Natural killer cell (primary cell): ENCODE measurements around the gene ACOT7. TPM values are rescaled to one million over a fixed set of nuclear protein-coding genes. Genes with fewer than 3 reads are reported as not detected.
"Not testable (repeated sequence)": the region's sequence is repeated elsewhere in the genome, so short reads cannot be mapped to it uniquely, and the experiment has no call there.

Source experiments
- ATAC-seq, 3 donors: fragments of 150-1000 bp in 2 of 3; fragments of 200-7000 bp in 1 of 3; cut with Tn5 transposase; 1 replicate in 1 of 3; 2 replicates in 2 of 3; pipeline ENCODE4 v1.10.0; 2021; ENCODE audit warnings: mild to moderate bottlenecking in 2 of 3, moderate library complexity in 2 of 3
- DNase-seq, 2 donors: peaks; one replicate each; pipeline versions ENCODE4 v3.0.0 to v3.0.0-alpha.2; 2013 to 2021; ENCODE audit warnings: mixed read lengths in 1 of 2
- H3K27ac ChIP-seq: one replicate; pipeline ENCODE4 v1.5.1; 2013; ENCODE audit warnings: mild to moderate bottlenecking, low read length
- H3K27me3 ChIP-seq: one replicate; pipeline ENCODE4 v1.6.1; 2013; ENCODE audit warnings: low read length; ENCODE audit not compliant: control insufficient read depth, insufficient read depth
- H3K36me3 ChIP-seq: one replicate; pipeline ENCODE4 v1.6.1; 2013; ENCODE audit warnings: low read length; ENCODE audit not compliant: control insufficient read depth, insufficient read depth
- H3K4me1 ChIP-seq: one replicate; pipeline ENCODE4 v1.6.1; 2013; ENCODE audit warnings: low read length; ENCODE audit not compliant: control insufficient read depth, insufficient read depth
- H3K4me3 ChIP-seq: one replicate; pipeline ENCODE4 v1.5.1; 2013; ENCODE audit warnings: low read length
- H3K9me3 ChIP-seq: one replicate; pipeline ENCODE4 v1.6.1; 2013; ENCODE audit warnings: low read length; ENCODE audit not compliant: control insufficient read depth, insufficient read depth
- H3K27ac Mint-ChIP-seq, 2 donors: one replicate each; pipeline ENCODE4 v1.8.0; 2022; ENCODE audit warnings: mild to moderate bottlenecking in 2 of 2, mixed read lengths in 2 of 2, moderate library complexity in 1 of 2
- H3K27me3 Mint-ChIP-seq, 2 donors: one replicate each; pipeline ENCODE4 v1.8.0; 2022; ENCODE audit warnings: low read depth in 2 of 2, mixed read lengths in 2 of 2
- H3K36me3 Mint-ChIP-seq: one replicate; pipeline ENCODE4 v1.8.0; 2022; ENCODE audit warnings: mixed read lengths
- H3K4me1 Mint-ChIP-seq, 2 donors: one replicate each; pipeline ENCODE4 v1.8.0; 2022; ENCODE audit warnings: mixed read lengths in 2 of 2
- H3K4me3 Mint-ChIP-seq: one replicate; pipeline ENCODE4 v1.8.0; 2022; ENCODE audit warnings: mild to moderate bottlenecking, moderate library complexity, mixed read lengths
- H3K9me3 Mint-ChIP-seq, 2 donors: one replicate each; pipeline ENCODE4 v1.8.0; 2022; ENCODE audit warnings: mixed read lengths in 2 of 2
- WGBS: methylation state at CpG from one replicate; pipeline ENCODE4 v1.1.7; 2013; ENCODE audit warnings: missing lambda C conversion rate; ENCODE audit not compliant: insufficient coverage; 5-methylcytosine and 5-hydroxymethylcytosine counted together
- intact Hi-C: fragments of 100-400 bp; cut with micrococcal nuclease; formaldehyde crosslinking; loops from one replicate; pipeline ENCODE4 v1.14.2; 2022
- total RNA-seq, 4 donors: library from RNA; stranded (reverse); fragments of 120-200 nt in 1 of 4; gene quantifications; one replicate each; pipeline versions ENCODE4 v1.2.3 to v1.2.4, GENCODE V29; 2013 to 2022
- TF ChIP-seq, protein P1 (sequence below): fragments of 200-600 bp; IDR thresholded peaks from one replicate; pipeline ENCODE4 v1.8.0; 2022; ENCODE audit warnings: antibody characterized with exemption

Gene ACOT7
- total RNA-seq, 3 donors from 2014 or later (not counting 1 experiment from before 2014, with no cell fraction given) = 11.5 to 16.9 (median 15.4) TPM

DNA sequence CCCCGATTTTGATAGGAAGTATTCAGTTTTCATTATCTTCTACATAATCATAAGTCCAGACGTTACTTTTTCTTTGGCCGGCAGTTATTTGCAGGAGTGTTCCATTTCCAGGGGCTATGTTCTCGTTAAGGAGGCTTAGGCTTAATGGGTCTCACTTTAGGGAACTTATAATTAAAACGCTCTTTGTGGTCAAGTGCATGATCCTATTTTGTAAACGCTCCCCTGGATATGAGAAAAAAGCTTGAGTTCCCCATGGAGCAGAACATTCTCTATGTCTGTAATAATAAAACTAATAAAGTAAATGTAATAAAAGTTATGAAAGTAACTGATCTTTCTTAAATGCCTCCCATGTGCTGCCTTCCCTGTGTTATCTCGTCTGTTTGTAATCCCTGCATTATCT, 84.0 kb downstream of the ACOT7 start:
- Histone ChIP-seq H3K4me1 (no peaks in the 10 kb centered on the region), H3K36me3 (no peaks in the 10 kb centered on the region), H3K4me3 (no peak overlapping the region), H3K9me3 (no peaks in the 10 kb centered on the region), H3K27me3 (no peaks in the 10 kb centered on the region), H3K27ac (no peak overlapping the region)
- Mint-ChIP-seq H3K27me3 (peaks cover 0 to 2% of the 10 kb centered on the region in 2 donors), H3K27ac (no peak overlapping the region), H3K4me1 (peaks cover 0 to 18% of the 10 kb centered on the region in 2 donors), H3K4me3 (no peak overlapping the region), H3K36me3 (no peaks in the 10 kb centered on the region), H3K9me3 (no peaks in the 10 kb centered on the region)
- no peak for ATAC-seq
- WGBS = 93% methylated on average over 7 of the region's 7 CpGs
- intact Hi-C loops = no loop called here
- TF ChIP-seq, protein P1, sequence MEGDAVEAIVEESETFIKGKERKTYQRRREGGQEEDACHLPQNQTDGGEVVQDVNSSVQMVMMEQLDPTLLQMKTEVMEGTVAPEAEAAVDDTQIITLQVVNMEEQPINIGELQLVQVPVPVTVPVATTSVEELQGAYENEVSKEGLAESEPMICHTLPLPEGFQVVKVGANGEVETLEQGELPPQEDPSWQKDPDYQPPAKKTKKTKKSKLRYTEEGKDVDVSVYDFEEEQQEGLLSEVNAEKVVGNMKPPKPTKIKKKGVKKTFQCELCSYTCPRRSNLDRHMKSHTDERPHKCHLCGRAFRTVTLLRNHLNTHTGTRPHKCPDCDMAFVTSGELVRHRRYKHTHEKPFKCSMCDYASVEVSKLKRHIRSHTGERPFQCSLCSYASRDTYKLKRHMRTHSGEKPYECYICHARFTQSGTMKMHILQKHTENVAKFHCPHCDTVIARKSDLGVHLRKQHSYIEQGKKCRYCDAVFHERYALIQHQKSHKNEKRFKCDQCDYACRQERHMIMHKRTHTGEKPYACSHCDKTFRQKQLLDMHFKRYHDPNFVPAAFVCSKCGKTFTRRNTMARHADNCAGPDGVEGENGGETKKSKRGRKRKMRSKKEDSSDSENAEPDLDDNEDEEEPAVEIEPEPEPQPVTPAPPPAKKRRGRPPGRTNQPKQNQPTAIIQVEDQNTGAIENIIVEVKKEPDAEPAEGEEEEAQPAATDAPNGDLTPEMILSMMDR = no peak
- no peak for DNase-seq

DNA sequence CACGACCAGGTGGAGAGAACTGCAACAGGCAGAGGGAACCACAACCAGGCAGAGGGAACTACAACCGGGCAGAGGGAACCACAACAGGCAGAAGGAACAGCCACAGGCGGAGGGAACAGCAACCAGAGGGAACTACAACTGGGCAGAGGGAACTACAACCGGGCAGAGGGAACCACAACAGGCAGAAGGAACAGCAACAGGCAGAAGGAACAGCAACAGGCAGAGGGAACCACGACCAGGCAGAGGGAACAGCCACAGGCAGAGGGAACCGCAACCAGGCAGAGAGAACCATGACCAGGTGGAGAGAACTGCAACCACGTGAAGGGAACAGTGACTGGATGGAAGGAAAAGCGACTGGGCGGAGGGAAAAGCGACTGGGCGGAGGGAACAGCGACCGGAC, 85.1 kb downstream of the ACOT7 start:
- intact Hi-C loops = no loop called here
- H3K4me1 ChIP-seq = no peaks in the 10 kb centered on the region
- WGBS = 96% methylated on average over 13 of the region's 13 CpGs
- Mint-ChIP-seq H3K4me1 (peaks cover 0 to 13% of the 10 kb centered on the region in 2 donors), H3K4me3 (no peak overlapping the region), H3K27ac (peak overlapping the region in 1 of 2 donors; percentile 76), H3K36me3 (no peaks in the 10 kb centered on the region), H3K27me3 (peaks cover 0 to 2% of the 10 kb centered on the region in 2 donors), H3K9me3 (no peaks in the 10 kb centered on the region)
- TF ChIP-seq, protein P1 = no peak
- DNase-seq (no peak), ATAC-seq (no peak)
- H3K4me3 ChIP-seq = no peak overlapping the region
- no peaks in the 10 kb centered on the region for H3K9me3 ChIP-seq
- H3K36me3 ChIP-seq = no peaks in the 10 kb centered on the region
- no peaks in the 10 kb centered on the region for H3K27me3 ChIP-seq
- no peak overlapping the region for H3K27ac ChIP-seq

DNA sequence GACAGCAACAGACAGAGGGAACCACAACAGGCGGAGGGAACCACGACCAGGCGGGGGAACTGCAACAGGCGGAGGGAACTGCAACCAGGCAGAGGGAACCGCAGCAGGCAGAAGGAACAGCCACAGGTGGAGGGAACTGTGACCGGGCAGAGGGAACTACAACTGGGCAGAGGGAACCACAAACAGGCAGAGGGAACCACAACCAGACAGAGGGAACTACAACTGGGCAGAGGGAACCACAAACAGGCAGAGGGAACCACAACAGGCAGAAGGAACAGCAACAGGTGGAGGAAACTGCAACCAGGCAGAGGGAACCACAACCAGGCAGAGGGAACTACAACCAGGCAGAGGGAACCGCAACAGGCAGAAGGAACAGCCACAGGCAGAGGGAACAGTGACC, 85.9 kb downstream of the ACOT7 start:
- DNase-seq, H3K27me3 Mint-ChIP-seq, H3K9me3 Mint-ChIP-seq, H3K27ac ChIP-seq, ATAC-seq, H3K36me3 ChIP-seq, H3K27me3 ChIP-seq, intact Hi-C loops, H3K36me3 Mint-ChIP-seq, H3K4me1 ChIP-seq, H3K9me3 ChIP-seq, H3K4me3 ChIP-seq, H3K4me3 Mint-ChIP-seq: not testable (repeated sequence)
- Mint-ChIP-seq H3K27ac (peak overlapping the region in 1 of 2 donors; percentile 76), H3K4me1 (peaks cover 5 to 12% of the 10 kb centered on the region in 2 donors)
- WGBS = 90% methylated on average over 7 of the region's 7 CpGs

DNA sequence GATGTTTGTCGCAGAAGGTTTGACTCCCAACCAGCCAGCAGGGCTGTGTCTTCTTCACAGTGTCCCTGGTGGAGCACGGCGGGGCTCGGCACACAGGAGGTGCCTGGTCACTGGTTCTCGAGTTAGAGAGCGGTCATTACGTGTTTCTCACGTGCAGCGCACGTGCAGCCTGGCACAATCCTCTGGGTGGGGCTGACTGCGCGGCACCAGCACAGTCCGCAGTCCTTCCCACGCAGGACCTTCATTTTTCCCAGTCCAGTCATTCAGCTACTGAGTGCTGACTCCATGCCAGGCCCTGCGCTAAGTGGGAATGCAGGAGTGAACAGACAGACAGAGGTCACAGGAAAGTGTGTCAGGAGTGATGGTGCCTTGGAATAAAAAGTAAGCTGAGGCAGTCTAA, 86.5 kb downstream of the ACOT7 start:
- 96% methylated on average over 15 of the region's 15 CpGs for WGBS
- Mint-ChIP-seq H3K36me3 (no peaks in the 10 kb centered on the region), H3K27me3 (peaks cover 0 to 2% of the 10 kb centered on the region in 2 donors), H3K4me3 (no peak overlapping the region), H3K4me1 (peaks cover 6 to 12% of the 10 kb centered on the region in 2 donors), H3K9me3 (no peaks in the 10 kb centered on the region), H3K27ac (peak overlapping the region in 1 of 2 donors; percentile 76)
- H3K36me3 ChIP-seq = no peaks in the 10 kb centered on the region
- intact Hi-C loops = no loop called here
- no peaks in the 10 kb centered on the region for H3K9me3 ChIP-seq
- ATAC-seq (no peak), DNase-seq (no peak)
- H3K4me1 ChIP-seq = no peaks in the 10 kb centered on the region
- no peak overlapping the region for H3K27ac ChIP-seq
- TF ChIP-seq, protein P1 = no peak
- no peak overlapping the region for H3K4me3 ChIP-seq
- H3K27me3 ChIP-seq = no peaks in the 10 kb centered on the region
